Neural cell (in vitro differentiated cells): ENCODE data around the gene ZNF839. TPM values are rescaled to one million over a fixed set of nuclear protein-coding genes. Genes with fewer than 3 reads are reported as not detected.

ENCODE experiments used
- H2AFZ ChIP-seq: fragments of 200-600, 300-800 bp; sonication (generic), shearing (Covaris generic); 2 replicates; pipeline ENCODE4 v1.6.0; 2014; ENCODE audit warnings: low read depth, mild to moderate bottlenecking, antibody characterized with exemption, low read length, moderate library complexity
- H3F3A ChIP-seq: fragments of 200-600 bp; shearing (Covaris generic); 2 replicates; pipeline ENCODE4 v1.6.1; 2016; ENCODE audit warnings: mild to moderate bottlenecking, moderate library complexity, mixed read lengths, antibody characterized with exemption, low read length; ENCODE audit not compliant: insufficient read depth, poor library complexity, severe bottlenecking
- H3K27ac ChIP-seq: fragments of 200-600, 300-800 bp; sonication (generic), shearing (Covaris generic); 2 replicates; pipeline ENCODE4 v1.5.1; 2014; ENCODE audit warnings: mild to moderate bottlenecking, low read length, moderate library complexity
- H3K27me3 ChIP-seq: fragments of 300-800, 200-600 bp; sonication (generic), shearing (Covaris generic); 2 replicates; pipeline ENCODE4 v1.6.0; 2014; ENCODE audit warnings: mild to moderate bottlenecking, low read depth, low read length, moderate library complexity; ENCODE audit not compliant: insufficient read depth
- H3K36me3 ChIP-seq: fragments of 300-800, 200-600 bp; sonication (generic), shearing (Covaris generic); 2 replicates; pipeline ENCODE4 v1.5.1; 2014; ENCODE audit warnings: mild to moderate bottlenecking, antibody characterized with exemption, low read length, moderate library complexity; ENCODE audit not compliant: insufficient read depth
- H3K4me2 ChIP-seq: fragments of 300-800, 200-600 bp; sonication (generic), shearing (Covaris generic); 2 replicates; pipeline ENCODE4 v1.6.0; 2014; ENCODE audit warnings: mild to moderate bottlenecking, low read length
- H3K4me3 ChIP-seq: fragments of 300-800, 200-600 bp; sonication (generic), shearing (Covaris generic); 2 replicates; pipeline ENCODE4 v1.5.1; 2014; ENCODE audit warnings: mild to moderate bottlenecking, low read length, moderate library complexity
- H3K79me2 ChIP-seq: fragments of 200-600 bp; shearing (Covaris generic); replicated peaks from 2 replicates; pipeline ENCODE4 v1.6.0; 2014; ENCODE audit warnings: mild to moderate bottlenecking, low read length, moderate library complexity; ENCODE audit not compliant: insufficient read depth
- H3K9ac ChIP-seq: fragments of 300-800, 200-600 bp; sonication (generic), shearing (Covaris generic); 2 replicates; pipeline ENCODE4 v1.6.1; 2016; ENCODE audit warnings: mild to moderate bottlenecking, low read length, mixed read lengths
- H3K9me2 ChIP-seq: fragments of 200-600 bp; shearing (Covaris generic); 2 replicates; pipeline ENCODE4 v1.6.1; 2016; ENCODE audit warnings: mild to moderate bottlenecking, low read length, mixed read lengths; ENCODE audit not compliant: insufficient read depth
- H3K9me3 ChIP-seq: fragments of 200-600, 300-800 bp; sonication (generic), shearing (Covaris generic); 2 replicates; pipeline ENCODE4 v1.6.1; 2016; ENCODE audit warnings: mild to moderate bottlenecking, mixed run types, low read length, moderate library complexity, mixed read lengths
- H4K20me1 ChIP-seq: fragments of 200-600 bp; shearing (Covaris generic); 2 replicates; pipeline ENCODE4 v1.6.1; 2016; ENCODE audit warnings: mild to moderate bottlenecking, mixed run types; ENCODE audit not compliant: insufficient read depth
- CTCF ChIP-seq: fragments of 450-650 bp; IDR thresholded peaks from 2 replicates; pipeline ENCODE4 v1.5.1; 2014; ENCODE audit warnings: antibody characterized with exemption, mild to moderate bottlenecking, moderate library complexity; ENCODE audit not compliant: poor library complexity, severe bottlenecking
- EP300 ChIP-seq: fragments of 450-650 bp; conservative IDR thresholded peaks from 2 replicates; pipeline ENCODE4 v1.6.1; 2014; ENCODE audit warnings: antibody characterized with exemption, mild to moderate bottlenecking, moderate library complexity; ENCODE audit not compliant: poor library complexity, severe bottlenecking
- EZH2 ChIP-seq: fragments of 200-600, 300-800 bp; shearing (Covaris generic), sonication (generic); IDR thresholded peaks from 2 replicates; pipeline ENCODE4 v1.6.1; 2014; ENCODE audit warnings: antibody characterized with exemption, low read length, borderline replicate concordance, mild to moderate bottlenecking; ENCODE audit not compliant: insufficient read depth, poor library complexity, severe bottlenecking
- MXI1 ChIP-seq: fragments of 450-650 bp; conservative IDR thresholded peaks from 2 replicates; pipeline ENCODE4 v1.6.1; 2014; ENCODE audit warnings: antibody characterized with exemption, mild to moderate bottlenecking; ENCODE audit not compliant: poor library complexity, severe bottlenecking
- POLR2AphosphoS5 ChIP-seq: IDR thresholded peaks from 2 replicates; pipeline ENCODE4 v1.6.1; 2012
- RAD21 ChIP-seq: fragments of 450-650 bp; conservative IDR thresholded peaks from 2 replicates; pipeline ENCODE4 v1.6.1; 2014; ENCODE audit warnings: antibody characterized with exemption, mild to moderate bottlenecking, moderate library complexity
- REST ChIP-seq: IDR thresholded peaks from 2 replicates; pipeline ENCODE4 v1.6.1; 2012; ENCODE audit warnings: borderline replicate concordance
- SMC3 ChIP-seq: fragments of 450-650 bp; conservative IDR thresholded peaks from 2 replicates; pipeline ENCODE4 v1.6.1; 2014; ENCODE audit warnings: antibody characterized with exemption, mild to moderate bottlenecking, moderate library complexity; ENCODE audit not compliant: poor library complexity
- TAF1 ChIP-seq: IDR thresholded peaks from 2 replicates; pipeline ENCODE4 v1.6.1; 2012; ENCODE audit warnings: low read depth
- polyA plus RNA-seq: library from polyadenylated mRNA; depleted of rRNA; stranded (reverse); fragments of >200 nt; gene quantifications from 2 replicates; pipeline ENCODE4 v1.2.3, GENCODE V29; 2014

The ZNF839 gene
- polyA plus RNA-seq, 1 donor from 2014 or later: 15.3 TPM

GRCh38 chr14:102304611-102305506, 14.7 kb upstream of the ZNF839 start, which contains the start of gene MOK:
TSS of gene MOK (minus strand) at chr14:102305164. CDS start at chr14:102304968, 196 bp downstream.
- H3K36me3 ChIP-seq: no peaks in the 10 kb centered on the region
- H2AFZ ChIP-seq: peak within 1 kb of the TSS; percentile 80
- peaks cover 17% of the 10 kb centered on the region for H3K79me2 ChIP-seq
- H3K4me2 ChIP-seq: peak within 1 kb of the TSS; percentile 98
- no peaks in the 10 kb centered on the region for H3F3A ChIP-seq
- no peaks in the 10 kb centered on the region for H3K9me3 ChIP-seq
- H4K20me1 ChIP-seq: no peaks in the 10 kb centered on the region
- H3K4me3 ChIP-seq: peak within 1 kb of the TSS; percentile 92
- TF ChIP-seq CTCF: no peak
- peak; percentile 17 for TF ChIP-seq SMC3
- TF ChIP-seq EP300: peak; percentile 51
- no peak for TF ChIP-seq EZH2
- no peak for TF ChIP-seq TAF1
- no peak for TF ChIP-seq RAD21
- peak; percentile 95 for TF ChIP-seq MXI1
- TF ChIP-seq REST: peak; percentile 21
- TF ChIP-seq POLR2AphosphoS5: peak; percentile 66
- H3K27ac ChIP-seq: peak within 1 kb of the TSS; percentile 84
- no peaks in the 10 kb centered on the region for H3K27me3 ChIP-seq
- peak within 1 kb of the TSS; percentile 68 for H3K9ac ChIP-seq
- no peaks in the 10 kb centered on the region for H3K9me2 ChIP-seq

GRCh38 chr14:102314242-102315011, 5.1 kb upstream of the ZNF839 start:
- H3K9ac ChIP-seq: peak overlapping the region; percentile 39
- H4K20me1 ChIP-seq: no peaks in the 10 kb centered on the region
- H3K27me3 ChIP-seq: no peaks in the 10 kb centered on the region
- no peak overlapping the region for H2AFZ ChIP-seq
- peak overlapping the region; percentile 69 for H3K4me3 ChIP-seq
- H3K9me3 ChIP-seq: no peaks in the 10 kb centered on the region
- H3K36me3 ChIP-seq: no peaks in the 10 kb centered on the region
- no peaks in the 10 kb centered on the region for H3K79me2 ChIP-seq
- H3F3A ChIP-seq: peaks cover 5% of the 10 kb centered on the region
- TF ChIP-seq EP300 (peak; percentile 27), POLR2AphosphoS5 (no peak), SMC3 (peak; percentile 93), CTCF (peak; percentile 99), REST (no peak), RAD21 (peak; percentile 97), TAF1 (no peak), MXI1 (peak; percentile 91), EZH2 (no peak)
- no peaks in the 10 kb centered on the region for H3K9me2 ChIP-seq
- peak overlapping the region; percentile 69 for H3K4me2 ChIP-seq
- no peak overlapping the region for H3K27ac ChIP-seq
